HG03135 (cell line): Measurements from ENCODE around the gene SRP14.

Experiments used
- ATAC-seq: cut with Tn5 transposase; IDR thresholded peaks from one replicate; pipeline ENCODE4 v1.9.1; 2021; ENCODE audit warnings: mild to moderate bottlenecking, moderate library complexity; ENCODE audit not compliant: unreplicated experiment

Gene SRP14

GRCh38 chr15:39990706-39991105 is 48.3 kb downstream of the SRP14 start:
- ATAC-seq, result no peak

GRCh38 chr15:39987821-39988220 is 51.2 kb downstream of the SRP14 start:
- ATAC-seq, result no peak
